PFSK-1 (cell line): ENCODE results near the gene TPRX1.

Source experiments
- FOXP2 ChIP-seq: optimal IDR thresholded peaks from 2 replicates; pipeline ENCODE3; 2011; ENCODE audit warnings: borderline replicate concordance, control low read depth, inconsistent platforms; ENCODE audit not compliant: insufficient read depth; ENCODE audit errors: extremely low read length, extremely low read depth
- POLR2AphosphoS5 ChIP-seq: IDR thresholded peaks from 2 replicates; pipeline ENCODE4 v1.6.1; 2012; ENCODE audit warnings: low read depth, mild to moderate bottlenecking, control low read depth, low read length, moderate library complexity
- SIN3A ChIP-seq: IDR thresholded peaks from 2 replicates; pipeline ENCODE4 v1.6.1; 2012; ENCODE audit warnings: mild to moderate bottlenecking, low read length, moderate library complexity, borderline replicate concordance; ENCODE audit not compliant: insufficient read depth
- TAF1 ChIP-seq: IDR thresholded peaks from 2 replicates; pipeline ENCODE4 v1.6.1; 2012; ENCODE audit warnings: low read length, control low read depth, borderline replicate concordance; ENCODE audit not compliant: insufficient read depth

- no peak for TF ChIP-seq POLR2AphosphoS5
- TF ChIP-seq SIN3A: no peak
- no peak for TF ChIP-seq TAF1
- no peak for TF ChIP-seq FOXP2
Measured at GRCh38 chr19:47752440-47753211, 51.7 kb downstream of the TPRX1 start.
